Adipocyte (in vitro differentiated cells): ENCODE data around the gene DFFB.
A peak's percentile ranks its signal among the peaks of the same experiment; 100 is the strongest.

Experiments used
- DNase-seq: peaks from one replicate; pipeline ENCODE4 v3.0.0-alpha.2; 2015; ENCODE audit warnings: low read depth
- H3K27me3 ChIP-seq: replicated peaks from 2 replicates; pipeline ENCODE4 v1.7.0; 2013; ENCODE audit warnings: mild to moderate bottlenecking, low read length, moderate library complexity; ENCODE audit not compliant: control insufficient read depth, insufficient read depth
- H3K36me3 ChIP-seq: 2 replicates; pipeline ENCODE4 v1.7.0; 2013; ENCODE audit warnings: low read length, mild to moderate bottlenecking, moderate library complexity; ENCODE audit not compliant: control insufficient read depth, insufficient read depth, severe bottlenecking
- H3K4me1 ChIP-seq: 2 replicates; pipeline ENCODE4 v1.7.0; 2013; ENCODE audit warnings: mild to moderate bottlenecking, low read length, moderate library complexity; ENCODE audit not compliant: control insufficient read depth, insufficient read depth
- H3K4me3 ChIP-seq: 2 replicates; pipeline ENCODE4 v1.7.0; 2013; ENCODE audit warnings: mild to moderate bottlenecking, low read length, moderate library complexity
- H3K9ac ChIP-seq: 2 replicates; pipeline ENCODE4 v1.7.0; 2013; ENCODE audit warnings: mild to moderate bottlenecking, low read length, moderate library complexity
- H3K9me3 ChIP-seq: 2 replicates; pipeline ENCODE4 v1.7.0; 2013; ENCODE audit warnings: mild to moderate bottlenecking, low read length, moderate library complexity; ENCODE audit not compliant: control insufficient read depth

Gene DFFB

GRCh38 chr1:3905953-3906671, 48.8 kb downstream of the DFFB start:
- no peak overlapping the region for H3K9ac ChIP-seq
- H3K36me3 ChIP-seq, result no peaks in the 10 kb centered on the region
- H3K4me1 ChIP-seq, result no peaks in the 10 kb centered on the region
- H3K4me3 ChIP-seq, result no peak overlapping the region
- peaks cover 27% of the 10 kb centered on the region for H3K27me3 ChIP-seq
- no peaks in the 10 kb centered on the region for H3K9me3 ChIP-seq
- DNase-seq, result no peak

- Histone ChIP-seq H3K9ac (no peak overlapping the region), H3K4me1 (no peaks in the 10 kb centered on the region), H3K36me3 (no peaks in the 10 kb centered on the region), H3K4me3 (no peak overlapping the region), H3K9me3 (no peaks in the 10 kb centered on the region), H3K27me3 (peaks cover 33% of the 10 kb centered on the region)
- no peak for DNase-seq
Measured at GRCh38 chr1:3906672-3907020, 49.4 kb downstream of the DFFB start.

- Histone ChIP-seq H3K4me3 (no peak overlapping the region), H3K27me3 (peaks cover 35% of the 10 kb centered on the region), H3K36me3 (no peaks in the 10 kb centered on the region), H3K4me1 (no peaks in the 10 kb centered on the region), H3K9ac (no peak overlapping the region), H3K9me3 (no peaks in the 10 kb centered on the region)
- no peak for DNase-seq
Measured at GRCh38 chr1:3907031-3907534, 49.8 kb downstream of the DFFB start.

GRCh38 chr1:3907621-3908165, 50.4 kb downstream of the DFFB start:
- Histone ChIP-seq H3K9me3 (no peaks in the 10 kb centered on the region), H3K4me1 (no peaks in the 10 kb centered on the region), H3K27me3 (peaks cover 35% of the 10 kb centered on the region), H3K36me3 (no peaks in the 10 kb centered on the region), H3K4me3 (no peak overlapping the region), H3K9ac (no peak overlapping the region)
- no peak for DNase-seq

GRCh38 chr1:3908886-3909517, 51.7 kb downstream of the DFFB start:
- peaks cover 35% of the 10 kb centered on the region for H3K27me3 ChIP-seq
- H3K9me3 ChIP-seq, result no peaks in the 10 kb centered on the region
- DNase-seq, result no peak
- H3K9ac ChIP-seq, result no peak overlapping the region
- no peak overlapping the region for H3K4me3 ChIP-seq
- H3K36me3 ChIP-seq, result no peaks in the 10 kb centered on the region
- no peaks in the 10 kb centered on the region for H3K4me1 ChIP-seq

GRCh38 chr1:3909615-3910014, 52.3 kb downstream of the DFFB start:
- Histone ChIP-seq H3K9ac (no peak overlapping the region), H3K4me3 (no peak overlapping the region)

GRCh38 chr1:3910049-3910731, 52.9 kb downstream of the DFFB start:
- Histone ChIP-seq H3K27me3 (peaks cover 35% of the 10 kb centered on the region), H3K9me3 (no peaks in the 10 kb centered on the region), H3K4me1 (no peaks in the 10 kb centered on the region), H3K9ac (no peak overlapping the region), H3K4me3 (no peak overlapping the region), H3K36me3 (no peaks in the 10 kb centered on the region)
- DNase-seq, result no peak

More at GRCh38 chr1:3909615-3910014, 52.3 kb downstream of the DFFB start:
- DNase-seq, result no peak
- no peaks in the 10 kb centered on the region for H3K36me3 ChIP-seq
- H3K9me3 ChIP-seq, result no peaks in the 10 kb centered on the region
- peaks cover 35% of the 10 kb centered on the region for H3K27me3 ChIP-seq
- H3K4me1 ChIP-seq, result no peaks in the 10 kb centered on the region

- Histone ChIP-seq H3K4me3 (no peak overlapping the region), H3K36me3 (no peaks in the 10 kb centered on the region), H3K9me3 (no peaks in the 10 kb centered on the region), H3K27me3 (peaks cover 35% of the 10 kb centered on the region), H3K9ac (no peak overlapping the region), H3K4me1 (no peaks in the 10 kb centered on the region)
- DNase-seq, result peak; percentile 50
Measured at GRCh38 chr1:3910857-3911845, 53.9 kb downstream of the DFFB start.

- H3K36me3 ChIP-seq, result no peaks in the 10 kb centered on the region
- no peak for DNase-seq
- H3K4me3 ChIP-seq, result no peak overlapping the region
- H3K27me3 ChIP-seq, result peaks cover 35% of the 10 kb centered on the region
- H3K4me1 ChIP-seq, result no peaks in the 10 kb centered on the region
- H3K9me3 ChIP-seq, result no peaks in the 10 kb centered on the region
- H3K9ac ChIP-seq, result no peak overlapping the region
Measured at GRCh38 chr1:3911981-3912808, 54.9 kb downstream of the DFFB start.
